ENCODE measurements around the gene DLST.

- TF ChIP-seq, protein P1, sequence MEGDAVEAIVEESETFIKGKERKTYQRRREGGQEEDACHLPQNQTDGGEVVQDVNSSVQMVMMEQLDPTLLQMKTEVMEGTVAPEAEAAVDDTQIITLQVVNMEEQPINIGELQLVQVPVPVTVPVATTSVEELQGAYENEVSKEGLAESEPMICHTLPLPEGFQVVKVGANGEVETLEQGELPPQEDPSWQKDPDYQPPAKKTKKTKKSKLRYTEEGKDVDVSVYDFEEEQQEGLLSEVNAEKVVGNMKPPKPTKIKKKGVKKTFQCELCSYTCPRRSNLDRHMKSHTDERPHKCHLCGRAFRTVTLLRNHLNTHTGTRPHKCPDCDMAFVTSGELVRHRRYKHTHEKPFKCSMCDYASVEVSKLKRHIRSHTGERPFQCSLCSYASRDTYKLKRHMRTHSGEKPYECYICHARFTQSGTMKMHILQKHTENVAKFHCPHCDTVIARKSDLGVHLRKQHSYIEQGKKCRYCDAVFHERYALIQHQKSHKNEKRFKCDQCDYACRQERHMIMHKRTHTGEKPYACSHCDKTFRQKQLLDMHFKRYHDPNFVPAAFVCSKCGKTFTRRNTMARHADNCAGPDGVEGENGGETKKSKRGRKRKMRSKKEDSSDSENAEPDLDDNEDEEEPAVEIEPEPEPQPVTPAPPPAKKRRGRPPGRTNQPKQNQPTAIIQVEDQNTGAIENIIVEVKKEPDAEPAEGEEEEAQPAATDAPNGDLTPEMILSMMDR (IDR thresholded peaks at IDR 0.05): no peak
- no peak for TF ChIP-seq POLR2A (IDR thresholded peaks at IDR 0.05)
Measured at GRCh38 chr14:74918380-74918779, 36.7 kb downstream of the DLST start.
